Esophagus muscularis mucosa (tissue), 4 donors: ENCODE results near the gene ALDH7A1.

Experiments used
- CTCF ChIP-seq, 3 experiments: fragments of 200-600 bp in 2 of 3; fragments of 450-650 bp in 1 of 3; sonication (generic) in 2 of 3; IDR thresholded peaks; one replicate each; pipeline ENCODE4 v1.5.1; 2017 to 2019; ENCODE audit warnings: antibody characterized with exemption in 3 of 3, mild to moderate bottlenecking in 2 of 3, moderate library complexity in 1 of 3
- EP300 ChIP-seq: sonication (generic); formaldehyde crosslinking; IDR thresholded peaks from one replicate; pipeline ENCODE4 v1.6.1; 2017; ENCODE audit warnings: antibody characterized with exemption
- POLR2A ChIP-seq: fragments of 450-650 bp; IDR thresholded peaks from one replicate; pipeline ENCODE4 v1.6.1; 2017; ENCODE audit warnings: antibody characterized with exemption, moderate library complexity, mild to moderate bottlenecking, low read depth
- POLR2AphosphoS5 ChIP-seq, 2 donors: sonication (generic); formaldehyde crosslinking; IDR thresholded peaks; one replicate each; pipeline ENCODE4 v1.6.1; 2017; ENCODE audit warnings: antibody characterized with exemption in 2 of 2

- TF ChIP-seq EP300 (no peak), CTCF (IDR thresholded peaks at IDR 0.05) (no peak), POLR2A (no peak), POLR2AphosphoS5 (IDR thresholded peaks at IDR 0.05) (no peak)
Observed at GRCh38 chr5:126499278-126499677, 95.7 kb downstream of the ALDH7A1 start.
